WTC11 (cell line): Measurements from ENCODE around the gene ADAMTS8. TPM values are rescaled to one million over a fixed set of nuclear protein-coding genes. Genes with fewer than 3 reads are reported as not detected.
A peak's percentile ranks its signal among the peaks of the same experiment; 100 is the strongest.

Source experiments
- ATAC-seq: fragments of 200-7000 bp; cut with Tn5 transposase; 2 replicates; pipeline ENCODE4 v1.10.0; 2021; ENCODE audit warnings: mild to moderate bottlenecking, moderate library complexity
- CTCF ChIA-PET: fragments of 300-600 bp; sonication (Branson Sonifier 250); formaldehyde crosslinking; loops from one replicate; lab custom pipeline; 2021; ENCODE audit warnings: antibody characterized with exemption; lab: Charles Lee
- POLR2A ChIA-PET: fragments of 350-600 bp; sonication (Branson Sonifier 250); formaldehyde crosslinking; loops from one replicate; lab custom pipeline; 2021; ENCODE audit warnings: antibody characterized with exemption; lab: Charles Lee
- DNase-seq: peaks from one replicate; pipeline ENCODE4 v3.0.0; 2021; ENCODE audit warnings: low spot score
- H3K27ac Mint-ChIP-seq: 2 replicates; pipeline ENCODE4 v1.8.0; 2021; ENCODE audit warnings: mixed read lengths
- H3K27me3 Mint-ChIP-seq: 2 replicates; pipeline ENCODE4 v1.8.0; 2021; ENCODE audit warnings: low read depth, mild to moderate bottlenecking, moderate library complexity, mixed read lengths
- H3K36me3 Mint-ChIP-seq: 2 replicates; pipeline ENCODE4 v1.8.0; 2021; ENCODE audit warnings: mixed read lengths
- H3K4me1 Mint-ChIP-seq: 2 replicates; pipeline ENCODE4 v1.8.0; 2022; ENCODE audit warnings: mixed read lengths
- H3K4me3 Mint-ChIP-seq: 2 replicates; pipeline ENCODE4 v1.8.0; 2021; ENCODE audit warnings: mild to moderate bottlenecking, moderate library complexity, mixed read lengths
- H3K9me3 Mint-ChIP-seq: 2 replicates; pipeline ENCODE4 v1.8.0; 2021; ENCODE audit warnings: mixed read lengths
- ARID4B ChIP-seq: sonication (generic); formaldehyde crosslinking; IDR thresholded peaks from 2 replicates; pipeline ENCODE4 v1.8.0; 2023; ENCODE audit warnings: missing genetic modification reagents, mild to moderate bottlenecking, borderline replicate concordance
- ATF1 ChIP-seq: sonication (generic); formaldehyde crosslinking; IDR thresholded peaks from 2 replicates; pipeline ENCODE4 v1.8.1; 2023; ENCODE audit warnings: mild to moderate bottlenecking, moderate library complexity, missing genetic modification reagents
- CTCF ChIP-seq: fragments of 200-600 bp; IDR thresholded peaks from 2 replicates; pipeline ENCODE4 v1.8.0; 2022; ENCODE audit warnings: antibody characterized with exemption
- STAT6 ChIP-seq: sonication (generic); formaldehyde crosslinking; conservative IDR thresholded peaks from 2 replicates; pipeline ENCODE4 v1.8.1; 2023; ENCODE audit warnings: mild to moderate bottlenecking, low read depth, missing genetic modification reagents, moderate library complexity
- ZBTB43 ChIP-seq: sonication (generic); formaldehyde crosslinking; IDR thresholded peaks from 2 replicates; pipeline ENCODE4 v1.8.1; 2023; ENCODE audit warnings: mild to moderate bottlenecking, missing genetic modification reagents
- ZNF416 ChIP-seq: fragments of 250-450 bp; sonication (Bioruptor Pico); IDR thresholded peaks from 2 replicates; pipeline ENCODE4 v1.9.0; 2021; ENCODE audit warnings: mild to moderate bottlenecking, inconsistent platforms
- ZNF425 ChIP-seq: fragments of 250-450 bp; sonication (Bioruptor Pico); conservative IDR thresholded peaks from 2 replicates; pipeline ENCODE4 v1.9.0; 2021; ENCODE audit warnings: mild to moderate bottlenecking
- total RNA-seq: library from RNA; stranded (reverse); gene quantifications from 3 replicates; pipeline ENCODE4 v1.2.3, GENCODE V29; 2021
- TF ChIP-seq, protein P1 (sequence below): sonication (generic); formaldehyde crosslinking; IDR thresholded peaks from 2 replicates; pipeline ENCODE4 v1.8.0; 2022; ENCODE audit warnings: missing genetic modification reagents

Gene ADAMTS8
- total RNA-seq, 1 experiment from 2014 or later: 9.9 TPM

- CTCF ChIA-PET: interaction anchor here (0.5 to 9.2 kb wide), 41 partner anchors 9 to 671 kb away, joined by 3 to 152 read pairs (median 4); partner anchors contain the start of genes ADAMTS15, SNX19 and ZBTB44
- ATAC-seq (peak; percentile 68), DNase-seq (peak; percentile 97)
- POLR2A ChIA-PET: interaction anchor here (0.6 to 1.0 kb wide), 2 partner anchors 12 to 17 kb away, joined by 4 to 12 read pairs; partner anchors contain the start of gene ADAMTS15
- H3K4me3 Mint-ChIP-seq: no peak overlapping the region
- no peaks in the 10 kb centered on the region for H3K9me3 Mint-ChIP-seq
- TF ChIP-seq ZNF425 (CRISPR knock-in tag) (no peak), ARID4B (CRISPR knock-in tag) (no peak), ZNF416 (CRISPR knock-in tag) (no peak), STAT6 (CRISPR knock-in tag) (no peak), ATF1 (CRISPR knock-in tag) (no peak), ZBTB43 (CRISPR knock-in tag) (no peak), CTCF (peak; percentile 67)
- TF ChIP-seq, protein P1, sequence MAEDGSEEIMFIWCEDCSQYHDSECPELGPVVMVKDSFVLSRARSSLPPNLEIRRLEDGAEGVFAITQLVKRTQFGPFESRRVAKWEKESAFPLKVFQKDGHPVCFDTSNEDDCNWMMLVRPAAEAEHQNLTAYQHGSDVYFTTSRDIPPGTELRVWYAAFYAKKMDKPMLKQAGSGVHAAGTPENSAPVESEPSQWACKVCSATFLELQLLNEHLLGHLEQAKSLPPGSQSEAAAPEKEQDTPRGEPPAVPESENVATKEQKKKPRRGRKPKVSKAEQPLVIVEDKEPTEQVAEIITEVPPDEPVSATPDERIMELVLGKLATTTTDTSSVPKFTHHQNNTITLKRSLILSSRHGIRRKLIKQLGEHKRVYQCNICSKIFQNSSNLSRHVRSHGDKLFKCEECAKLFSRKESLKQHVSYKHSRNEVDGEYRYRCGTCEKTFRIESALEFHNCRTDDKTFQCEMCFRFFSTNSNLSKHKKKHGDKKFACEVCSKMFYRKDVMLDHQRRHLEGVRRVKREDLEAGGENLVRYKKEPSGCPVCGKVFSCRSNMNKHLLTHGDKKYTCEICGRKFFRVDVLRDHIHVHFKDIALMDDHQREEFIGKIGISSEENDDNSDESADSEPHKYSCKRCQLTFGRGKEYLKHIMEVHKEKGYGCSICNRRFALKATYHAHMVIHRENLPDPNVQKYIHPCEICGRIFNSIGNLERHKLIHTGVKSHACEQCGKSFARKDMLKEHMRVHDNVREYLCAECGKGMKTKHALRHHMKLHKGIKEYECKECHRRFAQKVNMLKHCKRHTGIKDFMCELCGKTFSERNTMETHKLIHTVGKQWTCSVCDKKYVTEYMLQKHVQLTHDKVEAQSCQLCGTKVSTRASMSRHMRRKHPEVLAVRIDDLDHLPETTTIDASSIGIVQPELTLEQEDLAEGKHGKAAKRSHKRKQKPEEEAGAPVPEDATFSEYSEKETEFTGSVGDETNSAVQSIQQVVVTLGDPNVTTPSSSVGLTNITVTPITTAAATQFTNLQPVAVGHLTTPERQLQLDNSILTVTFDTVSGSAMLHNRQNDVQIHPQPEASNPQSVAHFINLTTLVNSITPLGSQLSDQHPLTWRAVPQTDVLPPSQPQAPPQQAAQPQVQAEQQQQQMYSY (CRISPR knock-in tag): peak; percentile 91
- peaks cover 24% of the 10 kb centered on the region for H3K4me1 Mint-ChIP-seq
- H3K36me3 Mint-ChIP-seq: no peaks in the 10 kb centered on the region
- no peak overlapping the region for H3K27ac Mint-ChIP-seq
- H3K27me3 Mint-ChIP-seq: peaks cover 40% of the 10 kb centered on the region
These were observed 2.9 kb upstream of the ADAMTS8 start for GRCh38 chr11:130431331-130431773.
